Endodermal cell (in vitro differentiated cells): ENCODE results near the gene C20orf96. TPM values are rescaled to one million over a fixed set of nuclear protein-coding genes. Genes with fewer than 3 reads are reported as not detected.
"Not testable (repeated sequence)": the region's sequence is repeated elsewhere in the genome, so short reads cannot be mapped to it uniquely, and the experiment has no call there.

Experiments
- DNase-seq: peaks from one replicate; pipeline ENCODE4 v3.0.0-alpha.2; 2017
- H3K27ac ChIP-seq: 2 replicates; pipeline ENCODE4 v1.5.1; 2013; ENCODE audit warnings: mild to moderate bottlenecking, low read depth, low read length, moderate library complexity
- H3K27me3 ChIP-seq: 2 replicates; pipeline ENCODE4 v1.6.1; 2013; ENCODE audit warnings: mild to moderate bottlenecking, low read length, moderate library complexity; ENCODE audit not compliant: insufficient read depth, control insufficient read depth, poor library complexity, severe bottlenecking
- H3K36me3 ChIP-seq: 2 replicates; pipeline ENCODE4 v1.7.0; 2013; ENCODE audit warnings: mild to moderate bottlenecking, low read length, moderate library complexity; ENCODE audit not compliant: control insufficient read depth, insufficient read depth
- H3K4me1 ChIP-seq: one replicate; pipeline ENCODE4 v1.7.0; 2013; ENCODE audit warnings: low read length; ENCODE audit not compliant: control insufficient read depth, insufficient read depth
- H3K4me3 ChIP-seq: 2 replicates; pipeline ENCODE4 v1.5.1; 2013; ENCODE audit warnings: mild to moderate bottlenecking, low read length, moderate library complexity
- H3K9ac ChIP-seq: 2 replicates; pipeline ENCODE4 v1.6.1; 2013; ENCODE audit warnings: mild to moderate bottlenecking, low read length, moderate library complexity; ENCODE audit not compliant: poor library complexity, severe bottlenecking; ENCODE audit errors: extremely low read depth
- H3K9me3 ChIP-seq: 2 replicates; pipeline ENCODE4 v1.6.1; 2013; ENCODE audit warnings: mild to moderate bottlenecking, low read length, moderate library complexity; ENCODE audit not compliant: control insufficient read depth
- H3K27ac Mint-ChIP-seq: 2 replicates; pipeline ENCODE4 v1.8.0; 2020; ENCODE audit warnings: mixed read lengths
- H3K27me3 Mint-ChIP-seq: 2 replicates; pipeline ENCODE4 v1.8.0; 2021; ENCODE audit warnings: mild to moderate bottlenecking, mixed read lengths; ENCODE audit not compliant: insufficient read depth
- H3K36me3 Mint-ChIP-seq: 2 replicates; pipeline ENCODE4 v1.8.0; 2020; ENCODE audit warnings: low read depth, mixed read lengths
- H3K4me1 Mint-ChIP-seq: 2 replicates; pipeline ENCODE4 v1.8.0; 2020; ENCODE audit warnings: mixed read lengths
- H3K4me3 Mint-ChIP-seq: 2 replicates; pipeline ENCODE4 v1.8.0; 2020; ENCODE audit warnings: mild to moderate bottlenecking, moderate library complexity, mixed read lengths
- H3K9me3 Mint-ChIP-seq: 2 replicates; pipeline ENCODE4 v1.8.0; 2020; ENCODE audit warnings: mild to moderate bottlenecking, mixed read lengths
- WGBS, 2 experiments: methylation state at CpG; one replicate each; pipeline versions ENCODE4 v1.1.5 to v1.1.7; 2013; ENCODE audit warnings: missing lambda C conversion rate in 2 of 2, mixed read lengths in 1 of 2; ENCODE audit not compliant: insufficient coverage in 1 of 2, insufficient read length in 1 of 2; 5-methylcytosine and 5-hydroxymethylcytosine counted together
- long read RNA-seq, 4 experiments: library from polyadenylated mRNA in 2 of 4; library from RNA in 1 of 4; library from capped mRNA in 1 of 4; stranded (forward) in 3 of 4; unstranded in 1 of 4; transcript quantifications; one replicate each; pipeline ENCODE4 v2.0.0, GENCODE V29; 2020 to 2021; ENCODE audit warnings: inconsistent platforms in 1 of 4
- polyA plus RNA-seq, 2 experiments: library from polyadenylated mRNA; stranded (reverse); fragments of 50-300 nt; gene quantifications; one replicate each; pipeline ENCODE4 v1.2.3, GENCODE V29; 2013
- total RNA-seq, 2 donors: library from RNA; stranded (reverse); fragmentation: NEBNext Ultra II Directional in 1 of 2; extraction: Animal tissue kit (Norgen Biotek cat#: 25700) in 1 of 2; gene quantifications; 2 replicates in 1 of 2; 3 replicates in 1 of 2; pipeline ENCODE4 v1.2.1, GENCODE V29; 2021
- TF ChIP-seq, protein P1 (sequence below): fragments of 200-600 bp; sonication (generic); conservative IDR thresholded peaks from 2 replicates; pipeline ENCODE4 v1.5.0; 2021; ENCODE audit warnings: antibody characterized with exemption, mild to moderate bottlenecking

The C20orf96 gene, protein sequence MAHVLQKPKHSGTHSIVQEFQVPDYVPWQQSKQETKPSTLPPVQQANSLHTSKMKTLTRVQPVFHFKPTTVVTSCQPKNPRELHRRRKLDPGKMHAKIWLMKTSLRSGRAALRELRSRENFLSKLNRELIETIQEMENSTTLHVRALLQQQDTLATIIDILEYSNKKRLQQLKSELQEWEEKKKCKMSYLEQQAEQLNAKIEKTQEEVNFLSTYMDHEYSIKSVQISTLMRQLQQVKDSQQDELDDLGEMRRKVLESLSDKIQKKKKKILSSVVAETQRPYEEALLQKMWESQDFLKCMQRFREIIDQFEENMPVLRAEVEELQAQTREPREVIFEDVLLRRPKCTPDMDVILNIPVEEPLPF
- total RNA-seq = 10 to 100 TPM; 21.8 to 29.4 TPM
- 42.1 TPM for polyA plus RNA-seq (2013, experiment 1 of 2)
- polyA plus RNA-seq (2013, experiment 2 of 2) = 32.5 TPM
- long read RNA-seq, experiment 1, partial matches to known transcripts = 3 of 10 reads
- long read RNA-seq, experiment 1, other reads (novel, unspliced or antisense) = 4 of 10 reads
- long read RNA-seq, experiment 2, transcript C20orf96-202 (9 exons, 1,420 nt) = major isoform, 10 of 36 reads
- long read RNA-seq, experiment 2, partial matches to known transcripts = 14 of 36 reads
- long read RNA-seq, experiment 2, other reads (novel, unspliced or antisense) = 10 of 36 reads
- long read RNA-seq, experiment 3, transcript C20orf96-202 (9 exons, 1,420 nt) = major isoform, 10 of 34 reads
- long read RNA-seq, experiment 3, partial matches to known transcripts = 13 of 34 reads
- long read RNA-seq, experiment 3, other reads (novel, unspliced or antisense) = 10 of 34 reads
- long read RNA-seq, experiment 4, transcript C20orf96-202 (9 exons, 1,420 nt) = major isoform, 18 of 43 reads
- long read RNA-seq, experiment 4, partial matches to known transcripts = 10 of 43 reads
- long read RNA-seq, experiment 4, other reads (novel, unspliced or antisense) = 12 of 43 reads

DNA sequence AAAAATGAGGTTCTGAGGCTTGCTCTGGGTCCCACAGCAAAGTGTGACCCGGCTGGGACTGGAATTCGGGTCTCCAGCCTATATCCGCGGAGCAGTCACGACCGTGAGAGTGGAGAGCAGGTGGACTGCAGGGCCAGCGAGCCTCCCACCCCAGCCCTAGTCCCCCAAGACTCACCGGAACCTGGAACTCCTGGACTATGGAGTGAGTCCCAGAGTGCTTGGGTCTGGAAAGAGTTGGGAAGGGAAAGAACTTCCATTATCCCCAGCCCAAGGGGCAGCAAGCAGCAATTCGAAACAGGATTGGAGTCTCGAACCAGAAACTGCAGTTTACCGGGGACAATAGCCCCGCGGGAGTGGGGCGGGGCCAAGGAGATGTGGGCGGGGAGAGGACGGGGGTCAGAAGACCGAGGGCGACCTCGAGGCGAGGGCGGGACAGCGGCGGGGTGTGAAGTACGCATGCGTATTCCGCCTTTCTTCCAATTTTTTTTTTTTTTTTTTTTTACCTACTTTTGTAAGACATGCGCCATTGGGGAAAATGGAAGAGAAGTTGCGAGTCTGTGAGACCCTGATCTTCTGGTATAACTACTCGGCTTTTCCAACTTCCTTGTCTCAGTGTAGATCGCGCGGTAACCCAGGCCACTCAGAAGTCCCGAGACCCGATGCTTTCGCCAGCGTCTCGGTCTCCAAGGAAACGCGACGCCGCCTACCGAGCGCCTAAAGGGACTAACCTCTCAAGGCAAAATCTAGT, at the start of gene C20orf96:
Gene C20orf96, minus strand, starts transcription at position 667 of the 748 bp plus-strand sequence. Its CDS starts 140 bp downstream, at position 527.
- Mint-ChIP-seq H3K9me3 (no peaks in the 10 kb centered on the region), H3K4me1 (peaks cover 5% of the 10 kb centered on the region), H3K4me3 (no peak within 1 kb of the TSS), H3K27me3 (peaks cover 26% of the 10 kb centered on the region), H3K36me3 (peaks cover 14% of the 10 kb centered on the region), H3K27ac (no peak within 1 kb of the TSS)
- peak within 1 kb of the TSS; percentile 78 for H3K27ac ChIP-seq
- WGBS, 2 experiments = 1 to 4% methylated on average over 4 to 35 of the region's 43 CpGs
- H3K36me3 ChIP-seq = no peaks in the 10 kb centered on the region
- peak within 1 kb of the TSS; percentile 95 for H3K4me3 ChIP-seq
- DNase-seq = peak; percentile 96
- H3K9ac ChIP-seq = peak within 1 kb of the TSS; percentile 75
- no peaks in the 10 kb centered on the region for H3K9me3 ChIP-seq
- no peaks in the 10 kb centered on the region for H3K4me1 ChIP-seq
- H3K27me3 ChIP-seq = no peaks in the 10 kb centered on the region
- TF ChIP-seq, protein P1, sequence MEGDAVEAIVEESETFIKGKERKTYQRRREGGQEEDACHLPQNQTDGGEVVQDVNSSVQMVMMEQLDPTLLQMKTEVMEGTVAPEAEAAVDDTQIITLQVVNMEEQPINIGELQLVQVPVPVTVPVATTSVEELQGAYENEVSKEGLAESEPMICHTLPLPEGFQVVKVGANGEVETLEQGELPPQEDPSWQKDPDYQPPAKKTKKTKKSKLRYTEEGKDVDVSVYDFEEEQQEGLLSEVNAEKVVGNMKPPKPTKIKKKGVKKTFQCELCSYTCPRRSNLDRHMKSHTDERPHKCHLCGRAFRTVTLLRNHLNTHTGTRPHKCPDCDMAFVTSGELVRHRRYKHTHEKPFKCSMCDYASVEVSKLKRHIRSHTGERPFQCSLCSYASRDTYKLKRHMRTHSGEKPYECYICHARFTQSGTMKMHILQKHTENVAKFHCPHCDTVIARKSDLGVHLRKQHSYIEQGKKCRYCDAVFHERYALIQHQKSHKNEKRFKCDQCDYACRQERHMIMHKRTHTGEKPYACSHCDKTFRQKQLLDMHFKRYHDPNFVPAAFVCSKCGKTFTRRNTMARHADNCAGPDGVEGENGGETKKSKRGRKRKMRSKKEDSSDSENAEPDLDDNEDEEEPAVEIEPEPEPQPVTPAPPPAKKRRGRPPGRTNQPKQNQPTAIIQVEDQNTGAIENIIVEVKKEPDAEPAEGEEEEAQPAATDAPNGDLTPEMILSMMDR = peak; percentile 66

DNA sequence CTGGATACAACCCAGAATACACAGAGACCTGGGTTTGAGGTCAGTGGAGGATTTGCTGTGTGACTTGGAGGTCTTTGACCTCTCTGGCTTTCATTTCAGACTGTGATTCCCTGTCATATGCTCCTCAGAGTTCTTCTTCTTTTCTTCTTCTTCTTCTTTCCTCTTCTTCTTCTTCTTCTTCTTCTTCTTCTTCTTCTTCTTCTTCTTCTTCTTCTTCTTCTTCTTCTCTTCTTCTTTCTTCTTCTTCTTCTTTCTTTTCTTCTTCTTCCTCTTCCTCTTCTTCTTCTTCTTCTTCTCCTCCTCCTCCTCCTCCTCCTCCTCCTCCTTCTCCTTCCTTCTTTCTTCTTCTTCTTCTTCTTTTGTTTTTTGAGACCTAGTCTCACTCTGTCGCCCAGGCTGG, 45.5 kb upstream of the C20orf96 start:
- not testable (repeated sequence) for H3K4me1 ChIP-seq, H3K9me3 Mint-ChIP-seq, H3K4me3 Mint-ChIP-seq, DNase-seq, H3K36me3 Mint-ChIP-seq, H3K36me3 ChIP-seq, H3K9ac ChIP-seq, H3K9me3 ChIP-seq, H3K4me1 Mint-ChIP-seq, H3K27ac Mint-ChIP-seq, H3K4me3 ChIP-seq, H3K27ac ChIP-seq
- peaks cover 77% of the 10 kb centered on the region for H3K27me3 Mint-ChIP-seq
- H3K27me3 ChIP-seq = peaks cover 18% of the 10 kb centered on the region
- WGBS, 2 experiments = 86 to 100% methylated on average over 1 of the region's 1 CpG

DNA sequence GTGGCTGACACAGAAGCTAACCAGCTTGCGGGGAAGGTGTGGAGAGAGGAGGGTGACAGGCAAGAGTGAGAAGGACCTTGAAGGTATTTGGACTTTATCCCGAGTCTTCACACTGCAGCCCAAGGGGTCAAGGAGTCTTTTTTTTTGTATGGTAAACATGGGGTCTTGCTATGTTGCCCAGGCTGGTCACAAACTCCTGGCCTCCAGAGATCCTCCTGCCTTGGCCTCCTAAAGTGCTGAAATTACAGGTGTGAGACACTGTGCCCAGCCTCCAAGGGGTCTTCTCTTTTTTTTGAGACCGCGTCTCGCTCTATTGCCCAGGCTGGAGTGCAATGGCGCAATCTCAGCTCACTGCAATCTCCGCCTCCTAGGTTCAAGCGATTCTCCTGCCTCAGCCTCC, 44.0 kb upstream of the C20orf96 start:
- Mint-ChIP-seq H3K27me3 (peaks cover 64% of the 10 kb centered on the region), H3K4me3 (no peak overlapping the region), H3K36me3 (peaks cover 7% of the 10 kb centered on the region), H3K27ac (no peak overlapping the region), H3K9me3 (no peaks in the 10 kb centered on the region), H3K4me1 (peaks cover 10% of the 10 kb centered on the region)
- WGBS, 2 experiments = 90 to 95% methylated on average over 2 to 8 of the region's 8 CpGs
- no peak overlapping the region for H3K27ac ChIP-seq
- H3K36me3 ChIP-seq = peaks cover 12% of the 10 kb centered on the region
- no peak for DNase-seq
- H3K4me1 ChIP-seq = peaks cover 5% of the 10 kb centered on the region
- H3K27me3 ChIP-seq = peaks cover 14% of the 10 kb centered on the region
- TF ChIP-seq, protein P1 = no peak
- H3K9me3 ChIP-seq = no peaks in the 10 kb centered on the region
- no peak overlapping the region for H3K4me3 ChIP-seq
- no peak overlapping the region for H3K9ac ChIP-seq
